Measurements from ENCODE around the gene ROPN1B. TPM values are rescaled to one million over a fixed set of nuclear protein-coding genes. Genes with fewer than 3 reads are reported as not detected.

Gene ROPN1B
- total RNA-seq, 1 donor from 2014 or later = not detected

DNA sequence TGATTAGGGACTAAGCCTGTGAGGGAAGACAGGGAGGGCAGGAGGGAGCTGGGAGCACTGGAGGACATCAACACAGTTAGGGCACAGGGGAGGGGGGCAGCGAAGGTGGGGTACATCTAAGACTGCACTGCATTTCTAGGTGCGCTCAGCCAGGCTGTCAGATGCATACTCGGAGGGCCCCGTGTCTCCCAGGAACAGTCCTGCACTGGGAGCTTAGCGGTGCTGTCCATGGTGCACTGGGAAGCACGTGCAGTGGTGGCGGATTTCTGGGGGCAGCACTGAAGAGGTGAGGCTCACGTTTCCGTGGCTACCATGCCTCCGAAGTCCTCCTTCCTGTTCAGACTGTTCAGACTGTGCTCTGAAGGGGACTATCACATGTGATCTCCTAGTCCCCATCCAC lies 54.4 kb downstream of the ROPN1B start:
- H3K27me3 Mint-ChIP-seq (ENCODE audit: unreplicated experiment) = no peaks in the 10 kb centered on the region
- TF ChIP-seq, protein P1, sequence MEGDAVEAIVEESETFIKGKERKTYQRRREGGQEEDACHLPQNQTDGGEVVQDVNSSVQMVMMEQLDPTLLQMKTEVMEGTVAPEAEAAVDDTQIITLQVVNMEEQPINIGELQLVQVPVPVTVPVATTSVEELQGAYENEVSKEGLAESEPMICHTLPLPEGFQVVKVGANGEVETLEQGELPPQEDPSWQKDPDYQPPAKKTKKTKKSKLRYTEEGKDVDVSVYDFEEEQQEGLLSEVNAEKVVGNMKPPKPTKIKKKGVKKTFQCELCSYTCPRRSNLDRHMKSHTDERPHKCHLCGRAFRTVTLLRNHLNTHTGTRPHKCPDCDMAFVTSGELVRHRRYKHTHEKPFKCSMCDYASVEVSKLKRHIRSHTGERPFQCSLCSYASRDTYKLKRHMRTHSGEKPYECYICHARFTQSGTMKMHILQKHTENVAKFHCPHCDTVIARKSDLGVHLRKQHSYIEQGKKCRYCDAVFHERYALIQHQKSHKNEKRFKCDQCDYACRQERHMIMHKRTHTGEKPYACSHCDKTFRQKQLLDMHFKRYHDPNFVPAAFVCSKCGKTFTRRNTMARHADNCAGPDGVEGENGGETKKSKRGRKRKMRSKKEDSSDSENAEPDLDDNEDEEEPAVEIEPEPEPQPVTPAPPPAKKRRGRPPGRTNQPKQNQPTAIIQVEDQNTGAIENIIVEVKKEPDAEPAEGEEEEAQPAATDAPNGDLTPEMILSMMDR (IDR thresholded peaks at IDR 0.05) = no peak
- H3K9me3 Mint-ChIP-seq (ENCODE audit: unreplicated experiment) = peaks cover 7% of the 10 kb centered on the region
- peak; percentile 71 for DNase-seq (ENCODE audit: extremely low spot score, unreplicated experiment)
- H3K4me3 Mint-ChIP-seq (ENCODE audit: unreplicated experiment) = no peak overlapping the region
- H3K36me3 Mint-ChIP-seq (ENCODE audit: unreplicated experiment) = peaks cover 33% of the 10 kb centered on the region
- H3K4me1 Mint-ChIP-seq (ENCODE audit: unreplicated experiment) = no peaks in the 10 kb centered on the region
- no peak overlapping the region for H3K27ac Mint-ChIP-seq (ENCODE audit: unreplicated experiment)

DNA sequence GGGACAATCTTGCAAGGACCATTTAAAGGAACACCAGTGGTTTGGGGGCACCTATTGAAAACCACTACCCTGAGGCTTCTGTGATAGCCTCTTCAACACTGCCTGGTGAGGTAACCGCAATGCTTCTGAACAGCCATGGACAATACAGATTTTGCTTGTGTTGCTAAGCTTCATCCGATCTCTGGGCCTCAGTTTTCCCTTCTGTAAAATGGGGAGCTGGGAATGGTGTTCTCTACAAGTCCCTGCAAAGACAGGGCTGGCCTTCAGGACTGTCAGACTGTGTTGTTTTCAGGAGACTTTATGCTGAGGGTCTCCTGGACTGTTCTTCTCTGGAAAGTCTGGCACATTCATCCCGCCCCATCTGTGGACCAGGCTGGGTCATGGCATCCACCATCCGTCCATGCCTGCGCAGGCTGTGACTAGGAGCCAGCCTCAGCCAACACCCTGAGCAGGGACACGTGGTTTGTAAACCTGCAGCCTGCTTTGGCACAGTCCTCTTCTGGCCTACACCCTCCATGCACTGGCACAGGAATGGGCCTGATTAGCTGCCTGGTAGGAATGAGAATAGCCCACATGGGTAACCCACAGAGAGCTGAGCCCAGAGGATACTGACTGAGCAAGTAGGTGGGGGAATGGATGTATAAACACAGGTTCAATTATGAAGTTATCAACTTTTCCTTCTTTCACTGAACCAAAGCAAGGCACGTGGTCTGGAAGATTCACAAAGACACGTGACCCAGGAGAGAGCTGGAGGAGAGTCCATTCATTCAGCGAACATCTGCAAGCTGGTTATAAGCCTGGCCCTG lies 55.3 kb downstream of the ROPN1B start:
- H3K9me3 Mint-ChIP-seq (ENCODE audit: unreplicated experiment) = peaks cover 8% of the 10 kb centered on the region

GRCh38 chr3:126025116-126025729 lies 56.2 kb downstream of the ROPN1B start:
- H3K27me3 Mint-ChIP-seq (ENCODE audit: unreplicated experiment) = no peaks in the 10 kb centered on the region

More for the DNA sequence above, 55.3 kb downstream of the ROPN1B start:
- H3K4me1 Mint-ChIP-seq (ENCODE audit: unreplicated experiment) = no peaks in the 10 kb centered on the region
- no peaks in the 10 kb centered on the region for H3K27me3 Mint-ChIP-seq (ENCODE audit: unreplicated experiment)
- H3K36me3 Mint-ChIP-seq (ENCODE audit: unreplicated experiment) = peaks cover 37% of the 10 kb centered on the region
- H3K27ac Mint-ChIP-seq (ENCODE audit: unreplicated experiment) = no peak overlapping the region
- DNase-seq (ENCODE audit: extremely low spot score, unreplicated experiment) = peak; percentile 68
- H3K4me3 Mint-ChIP-seq (ENCODE audit: unreplicated experiment) = no peak overlapping the region
- TF ChIP-seq, protein P1 (IDR thresholded peaks at IDR 0.05) = no peak

DNA sequence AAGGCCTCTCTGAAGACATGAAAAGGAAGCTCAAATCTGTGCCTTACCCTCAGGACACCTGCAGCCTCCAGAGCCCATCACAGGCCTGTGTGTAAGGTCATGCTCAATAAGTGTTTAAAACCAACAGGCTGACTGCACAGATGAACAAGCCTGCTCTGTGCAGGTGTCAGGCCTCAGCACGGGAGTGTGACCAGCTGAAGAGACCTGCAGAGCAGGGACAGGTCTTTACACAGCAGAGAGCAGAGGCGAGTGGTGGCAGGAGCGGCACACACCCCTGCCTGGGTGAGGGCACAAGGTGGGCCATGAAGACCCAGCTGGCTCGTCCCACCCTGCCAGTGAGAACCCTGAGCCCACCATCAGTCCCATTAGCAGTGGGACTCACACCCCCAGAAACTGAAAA lies 56.9 kb downstream of the ROPN1B start:
- Mint-ChIP-seq H3K36me3 (ENCODE audit: unreplicated experiment) (peaks cover 42% of the 10 kb centered on the region), H3K9me3 (ENCODE audit: unreplicated experiment) (peaks cover 11% of the 10 kb centered on the region), H3K27me3 (ENCODE audit: unreplicated experiment) (no peaks in the 10 kb centered on the region), H3K27ac (ENCODE audit: unreplicated experiment) (no peak overlapping the region), H3K4me1 (ENCODE audit: unreplicated experiment) (no peaks in the 10 kb centered on the region), H3K4me3 (ENCODE audit: unreplicated experiment) (no peak overlapping the region)
- DNase-seq (ENCODE audit: extremely low spot score, unreplicated experiment) = peak; percentile 65
- TF ChIP-seq, protein P1 (IDR thresholded peaks at IDR 0.05) = no peak

More at GRCh38 chr3:126025116-126025729, 56.2 kb downstream of the ROPN1B start:
- DNase-seq (ENCODE audit: extremely low spot score, unreplicated experiment) = peak; percentile 59
- TF ChIP-seq, protein P1 (IDR thresholded peaks at IDR 0.05) = no peak
- no peak overlapping the region for H3K4me3 Mint-ChIP-seq (ENCODE audit: unreplicated experiment)
- H3K4me1 Mint-ChIP-seq (ENCODE audit: unreplicated experiment) = no peaks in the 10 kb centered on the region
- H3K9me3 Mint-ChIP-seq (ENCODE audit: unreplicated experiment) = peaks cover 11% of the 10 kb centered on the region
- peaks cover 42% of the 10 kb centered on the region for H3K36me3 Mint-ChIP-seq (ENCODE audit: unreplicated experiment)
- H3K27ac Mint-ChIP-seq (ENCODE audit: unreplicated experiment) = no peak overlapping the region

- DNase-seq (ENCODE audit: extremely low spot score, unreplicated experiment) = peak; percentile 76
- Mint-ChIP-seq H3K27me3 (ENCODE audit: unreplicated experiment) (no peaks in the 10 kb centered on the region), H3K4me3 (ENCODE audit: unreplicated experiment) (no peak overlapping the region), H3K9me3 (ENCODE audit: unreplicated experiment) (peaks cover 11% of the 10 kb centered on the region), H3K4me1 (ENCODE audit: unreplicated experiment) (no peaks in the 10 kb centered on the region), H3K36me3 (ENCODE audit: unreplicated experiment) (peaks cover 42% of the 10 kb centered on the region), H3K27ac (ENCODE audit: unreplicated experiment) (no peak overlapping the region)
- TF ChIP-seq, protein P1 (IDR thresholded peaks at IDR 0.05) = no peak
Observed at GRCh38 chr3:126026277-126026751, 57.3 kb downstream of the ROPN1B start.
